Measurements from ENCODE around the gene KATNB1. TPM values are rescaled to one million over a fixed set of nuclear protein-coding genes. Genes with fewer than 3 reads are reported as not detected.
A peak's percentile ranks its signal among the peaks of the same experiment; 100 is the strongest.
"Not testable (repeated sequence)": the region's sequence is repeated elsewhere in the genome, so short reads cannot be mapped to it uniquely, and the experiment has no call there.

The KATNB1 gene
- total and polyA plus RNA-seq, 4 donors = 14.9 to 39.3 (median 20.1) TPM

- Histone ChIP-seq H3K27ac (ENCODE audit: low read depth in 1 of 2, low read length in 1 of 2) (no peak overlapping the region), H3K4me1 (ENCODE audit: control insufficient read depth in 5 of 5, insufficient read depth in 5 of 5, low read length in 5 of 5) (no peaks in the 10 kb centered on the region), H3K4me3 (no peak overlapping the region), H3K9me3 (ENCODE audit: control insufficient read depth in 4 of 4, insufficient read depth in 3 of 4, low read length in 3 of 4) (no peaks in the 10 kb centered on the region), H3K9ac (ENCODE audit: insufficient read depth in 1 of 2, low read length in 2 of 2) (no peak overlapping the region), H3K36me3 (ENCODE audit: control insufficient read depth in 4 of 4, insufficient read depth in 4 of 4, low read length in 4 of 4) (no peaks in the 10 kb centered on the region), H3K27me3 (ENCODE audit: control insufficient read depth in 3 of 3, insufficient read depth in 3 of 3, low read length in 2 of 3) (no peaks in the 10 kb centered on the region)
- no peak for TF ChIP-seq CTCF (IDR thresholded peaks at IDR 0.05; ENCODE audit: control extremely low read depth, extremely low read depth)
- DNase-seq (no peak), ATAC-seq (ENCODE audit: insufficient read depth, low FRiP score) (no peak)
- 95 to 100% methylated on average over 1 of the region's 1 CpG for WGBS, 2 donors
Measured at GRCh38 chr16:57729182-57729484, 6.4 kb upstream of the KATNB1 start.

- DNase-seq; H3K36me3 ChIP-seq (ENCODE audit: control insufficient read depth in 4 of 4, insufficient read depth in 4 of 4, low read length in 4 of 4); ATAC-seq (ENCODE audit: insufficient read depth, low FRiP score); H3K4me1 ChIP-seq (ENCODE audit: control insufficient read depth in 5 of 5, insufficient read depth in 5 of 5, low read length in 5 of 5); H3K9ac ChIP-seq (ENCODE audit: insufficient read depth in 1 of 2, low read length in 2 of 2); H3K9me3 ChIP-seq (ENCODE audit: control insufficient read depth in 4 of 4, insufficient read depth in 3 of 4, low read length in 3 of 4); H3K4me3 ChIP-seq; H3K27ac ChIP-seq (ENCODE audit: low read depth in 1 of 2, low read length in 1 of 2); H3K27me3 ChIP-seq (ENCODE audit: control insufficient read depth in 3 of 3, insufficient read depth in 3 of 3, low read length in 2 of 3): not testable (repeated sequence)
- 95 to 96% methylated on average over 6 of the region's 6 CpGs for WGBS, 2 donors
Measured at GRCh38 chr16:57729852-57730251, 5.7 kb upstream of the KATNB1 start.

- H3K36me3 ChIP-seq (ENCODE audit: control insufficient read depth in 4 of 4, insufficient read depth in 4 of 4, low read length in 4 of 4) = no peaks in the 10 kb centered on the region
- DNase-seq (peak in 1 of 3 donors; percentile 8), ATAC-seq (ENCODE audit: insufficient read depth, low FRiP score) (no peak)
- H3K27me3 ChIP-seq (ENCODE audit: control insufficient read depth in 3 of 3, insufficient read depth in 3 of 3, low read length in 2 of 3) = no peaks in the 10 kb centered on the region
- H3K4me1 ChIP-seq (ENCODE audit: control insufficient read depth in 5 of 5, insufficient read depth in 5 of 5, low read length in 5 of 5) = peaks cover 0 to 6% (median 0%) of the 10 kb centered on the region in 5 donors
- WGBS, 2 donors = 70 to 79% methylated on average over 13 of the region's 13 CpGs
- H3K27ac ChIP-seq (ENCODE audit: low read depth in 1 of 2, low read length in 1 of 2) = no peak overlapping the region
- H3K9ac ChIP-seq (ENCODE audit: insufficient read depth in 1 of 2, low read length in 2 of 2) = no peak overlapping the region
- no peak overlapping the region for H3K4me3 ChIP-seq
- no peaks in the 10 kb centered on the region for H3K9me3 ChIP-seq (ENCODE audit: control insufficient read depth in 4 of 4, insufficient read depth in 3 of 4, low read length in 3 of 4)
- no peak for TF ChIP-seq CTCF (IDR thresholded peaks at IDR 0.05; ENCODE audit: control extremely low read depth, extremely low read depth)
Measured at GRCh38 chr16:57730771-57731730, 4.5 kb upstream of the KATNB1 start.

GRCh38 chr16:57732037-57732436, 3.5 kb upstream of the KATNB1 start:
- Histone ChIP-seq H3K27me3 (ENCODE audit: control insufficient read depth in 3 of 3, insufficient read depth in 3 of 3, low read length in 2 of 3) (no peaks in the 10 kb centered on the region), H3K27ac (ENCODE audit: low read depth in 1 of 2, low read length in 1 of 2) (no peak overlapping the region), H3K9me3 (ENCODE audit: control insufficient read depth in 4 of 4, insufficient read depth in 3 of 4, low read length in 3 of 4) (no peaks in the 10 kb centered on the region), H3K4me3 (no peak overlapping the region), H3K36me3 (ENCODE audit: control insufficient read depth in 4 of 4, insufficient read depth in 4 of 4, low read length in 4 of 4) (no peaks in the 10 kb centered on the region), H3K4me1 (ENCODE audit: control insufficient read depth in 5 of 5, insufficient read depth in 5 of 5, low read length in 5 of 5) (peaks cover 0 to 16% (median 5%) of the 10 kb centered on the region in 5 donors), H3K9ac (ENCODE audit: insufficient read depth in 1 of 2, low read length in 2 of 2) (no peak overlapping the region)
- DNase-seq = no peak
- ATAC-seq (ENCODE audit: insufficient read depth, low FRiP score) = no peak
- TF ChIP-seq CTCF (IDR thresholded peaks at IDR 0.05; ENCODE audit: control extremely low read depth, extremely low read depth) = no peak
- WGBS, 2 donors = 30 to 40% methylated on average over 2 of the region's 2 CpGs

Data from lung (tissue), 12 donors.